ACHN (cell line): ENCODE results near the gene ZNF263.

Experiments used
- DNase-seq: peaks from one replicate; pipeline ENCODE4 v3.0.0-alpha.2; 2015
- in situ Hi-C: cut with HindIII; loops from 2 replicates; pipeline ENCODE4 v1.10.0; 2017; ENCODE audit warnings: low sequenced_read_pairs, low pct_ligation_motif_present, low pct_unique_long_range_greater_than_20kb

Gene ZNF263

GRCh38 chr16:3282730-3283542 is at the start of gene ZNF263:
TSS of gene ZNF263 (plus strand) at chr16:3283491. CDS start at chr16:3283819, 328 bp downstream.
- in situ Hi-C loops = no loop called here
- peak; percentile 99 for DNase-seq

DNA sequence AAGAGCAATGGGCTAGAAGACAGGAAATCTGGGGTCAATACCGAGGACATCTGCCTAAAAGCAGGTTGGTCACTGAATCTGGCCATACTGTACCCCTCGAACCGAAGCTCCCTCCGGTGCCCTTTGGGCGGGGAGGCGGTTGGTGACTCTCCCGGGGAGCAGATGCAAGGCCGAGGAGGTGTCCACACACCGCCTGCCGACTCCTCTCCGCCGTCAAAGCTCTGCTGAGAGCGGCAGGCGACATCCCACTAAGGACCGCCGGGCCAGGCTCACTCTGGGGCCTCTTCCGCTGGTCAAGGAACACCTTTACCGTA is 48.8 kb upstream of the ZNF263 start:
- in situ Hi-C loops = no loop called here
- no peak for DNase-seq

DNA sequence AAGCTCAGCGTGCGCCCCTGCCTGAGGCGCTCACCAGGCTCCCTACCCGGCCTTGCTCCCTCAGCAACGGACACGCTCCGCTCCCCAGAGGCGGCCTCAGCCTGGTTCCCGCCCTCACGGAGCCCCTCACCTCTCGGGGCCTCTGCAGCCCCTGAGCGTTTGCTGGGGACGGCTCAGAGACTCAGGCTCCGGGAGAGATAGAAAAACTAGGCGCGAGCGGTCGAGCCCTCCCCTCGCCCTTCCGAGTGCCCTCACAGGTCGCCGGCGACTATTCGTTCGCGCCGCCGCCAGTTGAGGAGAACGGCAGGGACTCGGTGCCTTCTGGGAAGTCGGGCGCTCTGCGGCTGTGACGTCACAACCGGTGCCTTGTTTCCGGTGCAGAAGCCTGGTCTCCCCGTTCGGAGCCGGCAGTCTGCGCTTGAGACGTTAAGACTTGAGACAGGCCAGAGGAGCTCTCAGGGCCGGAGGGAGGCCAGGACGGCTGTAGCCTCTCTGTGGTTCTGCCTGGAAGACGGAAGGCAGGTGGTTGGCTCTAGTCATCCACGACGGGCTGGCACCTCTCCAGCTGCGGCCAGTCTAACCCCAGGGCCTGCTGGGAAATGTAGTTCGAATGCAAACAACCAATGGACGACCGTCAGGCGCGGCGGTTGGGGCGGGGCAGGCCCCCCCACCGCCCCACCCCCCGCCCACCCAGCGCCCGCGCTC is 48.3 kb upstream of the ZNF263 start, which contains the start of gene ZNF200:
TSS of gene ZNF200 (minus strand) at position 302 of the 705 bp plus-strand sequence. CDS start 1,403 bp downstream, outside the sequence.
- in situ Hi-C loops = no loop called here
- DNase-seq = peak; percentile 97

DNA sequence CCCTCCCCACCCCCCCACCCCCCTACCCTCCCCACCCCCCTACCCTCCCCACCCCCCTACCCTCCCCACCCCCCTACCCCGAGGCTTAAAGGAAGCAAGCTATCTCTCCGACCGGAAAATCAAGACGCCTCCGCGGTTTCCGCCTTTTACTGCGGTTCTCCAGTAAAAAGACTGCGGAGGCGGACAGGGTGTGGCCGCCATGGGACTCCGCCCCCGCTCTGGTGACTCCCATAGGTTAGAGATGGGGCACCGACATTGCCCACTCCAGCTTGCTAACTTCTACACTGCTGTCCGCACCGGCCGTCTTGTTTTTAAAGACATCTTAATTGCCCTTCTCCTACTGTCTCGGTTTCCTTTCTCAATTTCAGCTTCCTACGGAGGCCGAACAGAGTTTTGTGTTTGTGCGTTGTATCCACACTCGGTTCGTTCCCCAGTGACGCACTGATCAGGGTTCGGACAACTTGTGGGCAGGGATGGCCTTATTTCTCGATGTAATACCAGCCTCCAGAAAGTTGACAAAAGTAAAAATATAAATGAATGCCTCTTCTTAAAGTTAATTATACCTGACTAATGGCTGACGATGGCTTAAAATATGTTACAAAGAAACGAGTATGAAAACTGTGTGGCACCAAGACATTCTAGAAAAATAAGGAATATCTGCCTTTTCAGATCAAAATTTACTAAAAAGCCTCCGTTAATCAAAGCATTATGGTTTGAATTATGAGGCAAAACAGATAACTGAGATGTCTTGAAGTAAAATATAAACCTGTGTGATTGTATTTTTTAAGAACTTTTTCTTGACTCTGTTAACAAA is 47.2 kb upstream of the ZNF263 start:
- DNase-seq = no peak
- in situ Hi-C loops = no loop called here

GRCh38 chr16:3241761-3242160 is 41.5 kb upstream of the ZNF263 start:
- in situ Hi-C loops = no loop called here
- no peak for DNase-seq

GRCh38 chr16:3242709-3243108 is 40.6 kb upstream of the ZNF263 start:
- in situ Hi-C loops = no loop called here
- DNase-seq = no peak

- no peak for DNase-seq
- in situ Hi-C loops = no loop called here
Measured at GRCh38 chr16:3243882-3244281, 39.4 kb upstream of the ZNF263 start.

GRCh38 chr16:3246002-3246401 is 37.3 kb upstream of the ZNF263 start:
- DNase-seq = no peak
- in situ Hi-C loops = no loop called here

DNA sequence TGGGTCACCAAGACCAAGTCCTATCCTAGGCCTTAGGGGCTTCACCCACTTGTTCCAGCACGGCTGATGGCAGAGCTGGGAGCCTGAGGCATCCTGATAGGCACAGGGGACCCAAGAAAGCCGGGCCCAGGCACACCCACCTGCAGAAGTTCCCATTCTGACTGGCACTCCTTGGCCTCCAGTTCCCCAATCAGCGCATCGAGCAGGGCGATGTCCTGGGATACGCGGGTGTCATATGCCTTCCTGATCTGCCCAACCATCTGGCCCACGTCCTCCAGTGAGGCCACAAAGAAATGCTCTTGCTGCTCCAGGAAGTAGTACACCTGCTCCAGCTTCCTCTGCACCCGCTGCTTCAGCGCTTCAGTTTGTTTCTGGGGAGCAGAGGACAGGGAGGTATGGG is 36.4 kb upstream of the ZNF263 start:
- no peak for DNase-seq
- in situ Hi-C loops = no loop called here

DNA sequence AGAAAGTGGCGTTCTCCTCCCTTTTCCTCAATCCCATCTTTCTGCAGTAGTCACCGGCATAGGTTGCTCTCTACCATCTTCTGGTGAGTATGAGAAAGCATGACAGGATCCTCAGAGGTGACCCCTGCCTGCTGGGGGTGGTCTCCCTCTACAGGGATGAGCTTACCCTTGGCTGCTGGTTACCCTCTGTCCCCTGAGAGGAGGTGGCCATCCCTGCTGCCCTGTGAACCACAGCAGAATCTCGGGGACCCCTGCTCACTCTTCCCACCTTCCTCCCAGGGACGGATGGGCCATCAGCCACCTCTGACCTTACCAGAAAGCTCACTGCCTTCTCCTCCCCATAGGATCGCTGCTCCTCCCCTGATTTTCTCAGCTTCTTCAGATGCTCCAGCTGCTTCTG is 34.7 kb upstream of the ZNF263 start:
- DNase-seq = no peak
- in situ Hi-C loops = no loop called here

DNA sequence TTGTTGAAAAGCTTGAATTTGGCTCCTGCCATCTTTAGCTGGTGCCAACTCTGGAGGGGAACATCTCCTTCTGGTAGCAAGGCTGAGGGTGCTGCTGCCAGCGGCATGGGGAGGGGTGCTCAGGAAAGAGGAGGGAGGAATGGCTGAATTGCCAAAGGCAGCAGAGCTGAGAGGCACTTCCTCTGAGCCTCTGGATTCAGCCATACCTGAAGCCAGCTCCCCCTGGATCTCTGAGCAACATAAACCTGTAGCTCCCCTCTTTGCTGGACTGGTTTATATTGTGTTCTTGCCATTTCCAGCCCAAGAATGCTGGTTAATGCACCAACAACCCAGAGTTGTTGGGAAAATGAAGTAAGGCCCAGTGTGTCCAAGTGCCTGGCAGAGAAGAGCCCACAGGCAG is 34.3 kb upstream of the ZNF263 start:
- in situ Hi-C loops = no loop called here
- no peak for DNase-seq

GRCh38 chr16:3249451-3249850 is 33.8 kb upstream of the ZNF263 start:
- DNase-seq = no peak
- in situ Hi-C loops = no loop called here

DNA sequence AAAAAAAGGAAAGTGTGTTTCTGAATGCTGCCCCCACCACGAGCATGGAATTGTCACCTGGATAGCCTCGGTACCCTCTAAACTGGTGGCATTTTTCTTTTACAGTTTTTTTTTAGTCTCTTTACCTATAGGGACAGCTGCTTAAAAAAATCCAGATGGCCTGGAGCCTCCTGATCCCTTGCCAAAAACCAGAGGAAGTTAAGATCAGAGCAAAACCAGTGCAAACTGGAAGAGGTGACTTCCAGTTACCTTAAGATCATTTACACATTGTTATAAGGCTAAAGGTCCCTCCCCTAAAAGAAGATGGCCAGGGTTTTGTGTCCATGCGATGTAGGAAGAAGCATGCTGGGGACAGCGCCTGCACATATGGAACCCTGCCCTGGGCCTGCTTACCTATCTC is 30.3 kb upstream of the ZNF263 start:
- no peak for DNase-seq
- in situ Hi-C loops = no loop called here

GRCh38 chr16:3254309-3254708 is 29.0 kb upstream of the ZNF263 start:
- in situ Hi-C loops = no loop called here
- no peak for DNase-seq

- in situ Hi-C loops = no loop called here
- no peak for DNase-seq
Measured at GRCh38 chr16:3256146-3256865, 27.0 kb upstream of the ZNF263 start, which contains the start of gene MEFV. TSS of gene MEFV (minus strand) at chr16:3256633. CDS start at chr16:3256587, 46 bp downstream.

DNA sequence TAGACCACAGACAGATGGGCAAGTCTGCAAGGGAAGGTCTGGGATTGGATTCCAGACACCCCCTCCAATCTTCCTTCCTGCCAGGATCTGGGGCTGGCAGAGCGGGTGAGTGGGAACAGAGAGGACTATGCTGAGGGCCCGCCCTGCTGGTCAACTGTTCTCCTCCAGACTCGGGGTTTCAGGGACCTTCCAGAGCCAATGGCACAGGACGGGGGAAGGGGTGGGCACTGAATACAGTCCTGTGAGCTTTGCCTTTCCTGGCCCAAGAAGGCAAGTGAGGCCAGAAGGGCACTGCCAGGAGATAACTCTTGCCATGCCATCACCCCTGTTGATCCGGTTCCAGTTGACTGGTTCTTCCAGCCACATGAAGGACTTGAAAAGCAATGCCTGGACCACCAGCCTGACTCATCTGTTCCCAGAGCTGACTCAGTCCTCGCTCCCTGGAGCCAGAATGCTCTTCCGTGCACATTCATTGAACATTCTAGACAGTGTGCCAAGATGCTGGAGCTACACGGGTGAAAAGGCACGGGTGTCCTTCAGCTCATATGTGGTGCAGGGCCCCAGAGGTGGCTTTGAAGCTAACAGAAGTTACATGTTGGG is 26.3 kb upstream of the ZNF263 start:
- in situ Hi-C loops = no loop called here
- DNase-seq = peak; percentile 98

DNA sequence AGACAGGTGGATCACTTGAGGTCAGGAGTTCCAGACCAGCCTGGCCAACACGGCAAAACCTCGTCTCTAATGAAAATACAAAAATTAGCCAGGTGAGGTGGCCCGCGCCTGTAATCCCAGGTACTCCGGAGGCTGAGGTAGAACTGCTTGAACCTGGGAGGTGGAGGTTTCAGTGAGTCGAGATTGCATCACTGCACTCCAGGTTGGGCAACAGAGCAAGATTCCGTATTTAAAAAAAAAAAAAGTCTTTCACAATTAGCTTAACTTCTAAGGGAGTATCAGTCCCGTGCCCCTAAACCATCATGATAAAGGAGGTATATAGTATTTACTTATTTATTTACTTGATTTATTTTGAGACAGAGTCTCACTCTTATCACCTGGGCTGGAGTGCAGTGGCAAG is 23.5 kb upstream of the ZNF263 start:
- no peak for DNase-seq
- in situ Hi-C loops = no loop called here

- no peak for DNase-seq
- in situ Hi-C loops = no loop called here
Measured at GRCh38 chr16:3262517-3262916, 20.8 kb upstream of the ZNF263 start.
